Colonic mucosa (tissue), 4 donors: ENCODE measurements around the gene STK39. TPM values are rescaled to one million over a fixed set of nuclear protein-coding genes. Genes with fewer than 3 reads are reported as not detected.
"Not testable (repeated sequence)": the region's sequence is repeated elsewhere in the genome, so short reads cannot be mapped to it uniquely, and the experiment has no call there.

Experiments used
- DNase-seq: peaks from one replicate; pipeline ENCODE4 v3.0.0-alpha.2; 2020
- H3K27ac ChIP-seq: fragments of 200-600 bp; one replicate; pipeline ENCODE4 v1.8.0; 2021
- H3K27me3 ChIP-seq: fragments of 200-600 bp; one replicate; pipeline ENCODE4 v1.8.0; 2021
- H3K36me3 ChIP-seq: fragments of 200-600 bp; one replicate; pipeline ENCODE4 v1.8.0; 2021
- H3K4me1 ChIP-seq: fragments of 200-600 bp; one replicate; pipeline ENCODE4 v1.8.0; 2021; ENCODE audit warnings: mild to moderate bottlenecking
- H3K4me3 ChIP-seq: fragments of 200-600 bp; one replicate; pipeline ENCODE4 v1.8.0; 2021
- H3K9ac ChIP-seq, 2 donors: one replicate each; pipeline ENCODE4 v1.7.0; 2013; ENCODE audit warnings: control low read depth in 2 of 2, low read depth in 2 of 2, low read length in 2 of 2
- H3K9me3 ChIP-seq: fragments of 200-600 bp; one replicate; pipeline ENCODE4 v1.8.0; 2021
- CTCF ChIP-seq: fragments of 200-600 bp; IDR thresholded peaks from one replicate; pipeline ENCODE4 v1.8.0; 2022; ENCODE audit warnings: antibody characterized with exemption, mild to moderate bottlenecking
- intact Hi-C: fragments of 100-400 bp; cut with DNase I; formaldehyde crosslinking; loops from one replicate; pipeline ENCODE4 v1.14.1; 2022
- total RNA-seq, 2 donors: library from RNA; stranded (reverse); fragmentation: NEBNext Ultra II Directional in 1 of 2; extraction: Animal tissue kit (Norgen Biotek cat#: 25700) in 1 of 2; gene quantifications; one replicate each; pipeline ENCODE4 v1.2.1, GENCODE V29; 2021
- donor health status: healthy.
- donor health status: DM: no; HTN: no; CAD: no.
- donor health status: DM: no; HTN: no; CAD: no.

STK39 gene
- total RNA-seq, 2 donors from 2014 or later = 35.9 to 41.2 TPM

- intact Hi-C loops = no loop called here
These were observed 200.2 kb downstream of the STK39 start for GRCh38 chr2:168047091-168047690.

GRCh38 chr2:168044579-168044978 is 202.8 kb downstream of the STK39 start:
- H3K9me3 ChIP-seq = no peaks in the 10 kb centered on the region
- no peak overlapping the region for H3K9ac ChIP-seq
- H3K36me3 ChIP-seq = no peaks in the 10 kb centered on the region
- no peak for DNase-seq
- no peak for TF ChIP-seq CTCF
- no peaks in the 10 kb centered on the region for H3K4me1 ChIP-seq
- H3K27ac ChIP-seq = no peak overlapping the region
- no peak overlapping the region for H3K4me3 ChIP-seq
- intact Hi-C loops = no loop called here
- H3K27me3 ChIP-seq = no peaks in the 10 kb centered on the region

More at GRCh38 chr2:168047091-168047690, 200.2 kb downstream of the STK39 start:
- no peak for DNase-seq
- Histone ChIP-seq H3K27ac (no peak overlapping the region), H3K9me3 (no peaks in the 10 kb centered on the region), H3K4me1 (no peaks in the 10 kb centered on the region), H3K27me3 (no peaks in the 10 kb centered on the region), H3K9ac (no peak overlapping the region), H3K4me3 (no peak overlapping the region), H3K36me3 (no peaks in the 10 kb centered on the region)
- TF ChIP-seq CTCF = no peak

- Histone ChIP-seq H3K36me3 (no peaks in the 10 kb centered on the region), H3K9ac (no peak overlapping the region), H3K27ac (no peak overlapping the region), H3K27me3 (no peaks in the 10 kb centered on the region), H3K9me3 (no peaks in the 10 kb centered on the region), H3K4me3 (no peak overlapping the region), H3K4me1 (no peaks in the 10 kb centered on the region)
- intact Hi-C loops = no loop called here
- no peak for TF ChIP-seq CTCF
- DNase-seq = no peak
These were observed 203.2 kb downstream of the STK39 start for GRCh38 chr2:168044176-168044575.

GRCh38 chr2:168042127-168042824 is 205.1 kb downstream of the STK39 start:
- not testable (repeated sequence) for DNase-seq

GRCh38 chr2:168039881-168040280 is 207.5 kb downstream of the STK39 start:
- Histone ChIP-seq H3K4me1 (no peaks in the 10 kb centered on the region), H3K27me3 (no peaks in the 10 kb centered on the region), H3K27ac (no peak overlapping the region), H3K36me3 (no peaks in the 10 kb centered on the region), H3K9ac (no peak overlapping the region), H3K4me3 (no peak overlapping the region), H3K9me3 (no peaks in the 10 kb centered on the region)
- no peak for TF ChIP-seq CTCF
- DNase-seq = no peak
- intact Hi-C loops = no loop called here

More at GRCh38 chr2:168042127-168042824, 205.1 kb downstream of the STK39 start:
- H3K9me3 ChIP-seq, intact Hi-C loops, H3K27me3 ChIP-seq, H3K4me1 ChIP-seq, H3K4me3 ChIP-seq, H3K27ac ChIP-seq, H3K36me3 ChIP-seq, H3K9ac ChIP-seq: not testable (repeated sequence)

GRCh38 chr2:168037778-168038177 is 209.6 kb downstream of the STK39 start:
- intact Hi-C loops = no loop called here
- H3K9ac ChIP-seq = no peak overlapping the region
- no peak for DNase-seq
- H3K27ac ChIP-seq = no peak overlapping the region
- no peaks in the 10 kb centered on the region for H3K9me3 ChIP-seq
- H3K36me3 ChIP-seq = no peaks in the 10 kb centered on the region
- no peak for TF ChIP-seq CTCF
- H3K4me1 ChIP-seq = no peaks in the 10 kb centered on the region
- no peak overlapping the region for H3K4me3 ChIP-seq
- H3K27me3 ChIP-seq = no peaks in the 10 kb centered on the region
